ENCODE data around the gene CTNNA2. TPM values are rescaled to one million over a fixed set of nuclear protein-coding genes. Genes with fewer than 3 reads are reported as not detected.
A peak's percentile ranks its signal among the peaks of the same experiment; 100 is the strongest.

The CTNNA2 gene
- polyA plus RNA-seq, 1 of the 3 experiments (the other 2 are of a cell fraction), result 0.30 TPM

DNA sequence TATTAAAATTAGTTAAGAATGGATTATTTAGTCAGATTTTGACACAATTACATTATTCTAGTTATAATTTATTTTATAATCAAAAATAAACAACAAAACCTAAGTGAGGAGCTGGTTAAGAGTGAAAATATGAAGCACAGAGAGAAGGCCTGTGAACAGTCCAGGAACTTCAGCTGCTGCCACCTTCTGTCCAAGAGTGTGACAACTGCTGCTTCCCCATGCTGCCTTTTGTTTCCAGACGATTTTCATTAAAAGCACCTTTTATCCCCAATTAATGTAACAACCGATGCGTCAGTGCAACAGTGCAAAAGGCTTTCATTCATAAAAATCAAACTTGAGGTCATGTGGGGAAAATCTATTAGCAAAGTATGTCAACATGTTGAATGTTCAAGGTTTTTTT is 363.6 kb downstream of the CTNNA2 start:
- 2% methylated on average over 3 of the region's 3 CpGs for WGBS (ENCODE audit: low lambda C conversion rate)
- TF ChIP-seq SMC3 (IDR thresholded peaks at IDR 0.05; ENCODE audit: low read depth, low read length) (peak; percentile 50; the same call in 1 of the 2 replicates), TCF12 (IDR thresholded peaks at IDR 0.05) (no peak), RAD21 (IDR thresholded peaks at IDR 0.05; ENCODE audit: low read length) (peak; percentile 62), EZH2phosphoT487 (IDR thresholded peaks at IDR 0.05; ENCODE audit: borderline replicate concordance, low read depth) (no peak), ELF1 (IDR thresholded peaks at IDR 0.05) (no peak), MXI1 (IDR thresholded peaks at IDR 0.05; ENCODE audit: low read depth, low read length) (peak; percentile 54; the same call in 1 of the 2 replicates)
- TF ChIP-seq, protein P1, sequence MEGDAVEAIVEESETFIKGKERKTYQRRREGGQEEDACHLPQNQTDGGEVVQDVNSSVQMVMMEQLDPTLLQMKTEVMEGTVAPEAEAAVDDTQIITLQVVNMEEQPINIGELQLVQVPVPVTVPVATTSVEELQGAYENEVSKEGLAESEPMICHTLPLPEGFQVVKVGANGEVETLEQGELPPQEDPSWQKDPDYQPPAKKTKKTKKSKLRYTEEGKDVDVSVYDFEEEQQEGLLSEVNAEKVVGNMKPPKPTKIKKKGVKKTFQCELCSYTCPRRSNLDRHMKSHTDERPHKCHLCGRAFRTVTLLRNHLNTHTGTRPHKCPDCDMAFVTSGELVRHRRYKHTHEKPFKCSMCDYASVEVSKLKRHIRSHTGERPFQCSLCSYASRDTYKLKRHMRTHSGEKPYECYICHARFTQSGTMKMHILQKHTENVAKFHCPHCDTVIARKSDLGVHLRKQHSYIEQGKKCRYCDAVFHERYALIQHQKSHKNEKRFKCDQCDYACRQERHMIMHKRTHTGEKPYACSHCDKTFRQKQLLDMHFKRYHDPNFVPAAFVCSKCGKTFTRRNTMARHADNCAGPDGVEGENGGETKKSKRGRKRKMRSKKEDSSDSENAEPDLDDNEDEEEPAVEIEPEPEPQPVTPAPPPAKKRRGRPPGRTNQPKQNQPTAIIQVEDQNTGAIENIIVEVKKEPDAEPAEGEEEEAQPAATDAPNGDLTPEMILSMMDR (IDR thresholded peaks at IDR 0.05), result peak; percentile 47
- TF ChIP-seq, protein P2, sequence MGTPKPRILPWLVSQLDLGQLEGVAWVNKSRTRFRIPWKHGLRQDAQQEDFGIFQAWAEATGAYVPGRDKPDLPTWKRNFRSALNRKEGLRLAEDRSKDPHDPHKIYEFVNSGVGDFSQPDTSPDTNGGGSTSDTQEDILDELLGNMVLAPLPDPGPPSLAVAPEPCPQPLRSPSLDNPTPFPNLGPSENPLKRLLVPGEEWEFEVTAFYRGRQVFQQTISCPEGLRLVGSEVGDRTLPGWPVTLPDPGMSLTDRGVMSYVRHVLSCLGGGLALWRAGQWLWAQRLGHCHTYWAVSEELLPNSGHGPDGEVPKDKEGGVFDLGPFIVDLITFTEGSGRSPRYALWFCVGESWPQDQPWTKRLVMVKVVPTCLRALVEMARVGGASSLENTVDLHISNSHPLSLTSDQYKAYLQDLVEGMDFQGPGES (IDR thresholded peaks at IDR 0.05; ENCODE audit: low read depth, low read length), result no peak
- Histone ChIP-seq H3K9ac (no peak overlapping the region), H3F3A (replicated peaks; ENCODE audit: insufficient read depth) (no peaks in the 10 kb centered on the region), H3K79me2 (ENCODE audit: insufficient read depth) (no peaks in the 10 kb centered on the region), H2AFZ (ENCODE audit: low read depth) (no peak overlapping the region), H3K27ac (ENCODE audit: low read depth in 2 of 2, low read length in 1 of 2) (no peak overlapping the region), H3K36me3 (replicated peaks in 1 of 2; ENCODE audit: control insufficient read depth in 1 of 2, insufficient read depth in 2 of 2, low read length in 1 of 2) (no peaks in the 10 kb centered on the region), H3K4me2 (no peak overlapping the region), H4K20me1 (ENCODE audit: insufficient read depth) (no peaks in the 10 kb centered on the region), H3K9me3 (no peaks in the 10 kb centered on the region), H3K9me2 (no peaks in the 10 kb centered on the region), H3K4me3 (ENCODE audit: low read depth in 2 of 2, low read length in 1 of 2) (no peak overlapping the region), H3K4me1 (ENCODE audit: control insufficient read depth in 1 of 2, insufficient read depth in 2 of 2, low read depth in 1 of 2, low read length in 1 of 2) (no peaks in the 10 kb centered on the region), H3K27me3 (ENCODE audit: insufficient read depth) (no peaks in the 10 kb centered on the region)
- POLR2A ChIA-PET, result no interaction called here
- peak; percentile 66 for DNase-seq
- CTCF ChIA-PET, result interaction anchor here (0.9 to 2.0 kb wide), 6 partner anchors 10 to 652 kb away, joined by 4 to 15 read pairs (median 6); no protein-coding TSS in a partner anchor

DNA sequence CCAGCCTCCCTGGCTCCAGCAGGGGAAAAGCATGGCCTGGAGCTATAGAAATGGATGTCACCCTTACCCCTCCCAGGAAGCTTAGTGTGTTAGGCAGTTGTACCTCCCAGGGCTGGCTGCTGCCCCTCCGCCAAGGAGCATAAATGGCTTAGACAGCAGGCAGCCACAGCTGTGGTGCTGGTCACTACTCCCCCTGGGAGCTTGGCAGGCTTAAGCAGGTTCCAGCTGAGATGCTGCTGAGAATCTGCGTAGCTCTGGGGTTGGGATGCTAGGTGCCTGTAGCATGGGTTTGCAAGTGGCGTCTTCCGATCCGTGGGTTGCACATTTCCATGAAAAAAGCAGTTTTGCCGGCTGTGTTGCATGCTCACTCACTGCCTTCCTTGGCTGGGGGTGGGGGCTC is 369.7 kb downstream of the CTNNA2 start:
- no peak for TF ChIP-seq MEF2A (IDR thresholded peaks at IDR 0.05; ENCODE audit: borderline replicate concordance, low read depth)
- TF ChIP-seq FOXM1 (IDR thresholded peaks at IDR 0.05; ENCODE audit: low read depth), result no peak
- TF ChIP-seq, protein P3, sequence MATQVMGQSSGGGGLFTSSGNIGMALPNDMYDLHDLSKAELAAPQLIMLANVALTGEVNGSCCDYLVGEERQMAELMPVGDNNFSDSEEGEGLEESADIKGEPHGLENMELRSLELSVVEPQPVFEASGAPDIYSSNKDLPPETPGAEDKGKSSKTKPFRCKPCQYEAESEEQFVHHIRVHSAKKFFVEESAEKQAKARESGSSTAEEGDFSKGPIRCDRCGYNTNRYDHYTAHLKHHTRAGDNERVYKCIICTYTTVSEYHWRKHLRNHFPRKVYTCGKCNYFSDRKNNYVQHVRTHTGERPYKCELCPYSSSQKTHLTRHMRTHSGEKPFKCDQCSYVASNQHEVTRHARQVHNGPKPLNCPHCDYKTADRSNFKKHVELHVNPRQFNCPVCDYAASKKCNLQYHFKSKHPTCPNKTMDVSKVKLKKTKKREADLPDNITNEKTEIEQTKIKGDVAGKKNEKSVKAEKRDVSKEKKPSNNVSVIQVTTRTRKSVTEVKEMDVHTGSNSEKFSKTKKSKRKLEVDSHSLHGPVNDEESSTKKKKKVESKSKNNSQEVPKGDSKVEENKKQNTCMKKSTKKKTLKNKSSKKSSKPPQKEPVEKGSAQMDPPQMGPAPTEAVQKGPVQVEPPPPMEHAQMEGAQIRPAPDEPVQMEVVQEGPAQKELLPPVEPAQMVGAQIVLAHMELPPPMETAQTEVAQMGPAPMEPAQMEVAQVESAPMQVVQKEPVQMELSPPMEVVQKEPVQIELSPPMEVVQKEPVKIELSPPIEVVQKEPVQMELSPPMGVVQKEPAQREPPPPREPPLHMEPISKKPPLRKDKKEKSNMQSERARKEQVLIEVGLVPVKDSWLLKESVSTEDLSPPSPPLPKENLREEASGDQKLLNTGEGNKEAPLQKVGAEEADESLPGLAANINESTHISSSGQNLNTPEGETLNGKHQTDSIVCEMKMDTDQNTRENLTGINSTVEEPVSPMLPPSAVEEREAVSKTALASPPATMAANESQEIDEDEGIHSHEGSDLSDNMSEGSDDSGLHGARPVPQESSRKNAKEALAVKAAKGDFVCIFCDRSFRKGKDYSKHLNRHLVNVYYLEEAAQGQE (IDR thresholded peaks at IDR 0.05; ENCODE audit: low read depth, low read length), result no peak
- TF ChIP-seq, protein P4, sequence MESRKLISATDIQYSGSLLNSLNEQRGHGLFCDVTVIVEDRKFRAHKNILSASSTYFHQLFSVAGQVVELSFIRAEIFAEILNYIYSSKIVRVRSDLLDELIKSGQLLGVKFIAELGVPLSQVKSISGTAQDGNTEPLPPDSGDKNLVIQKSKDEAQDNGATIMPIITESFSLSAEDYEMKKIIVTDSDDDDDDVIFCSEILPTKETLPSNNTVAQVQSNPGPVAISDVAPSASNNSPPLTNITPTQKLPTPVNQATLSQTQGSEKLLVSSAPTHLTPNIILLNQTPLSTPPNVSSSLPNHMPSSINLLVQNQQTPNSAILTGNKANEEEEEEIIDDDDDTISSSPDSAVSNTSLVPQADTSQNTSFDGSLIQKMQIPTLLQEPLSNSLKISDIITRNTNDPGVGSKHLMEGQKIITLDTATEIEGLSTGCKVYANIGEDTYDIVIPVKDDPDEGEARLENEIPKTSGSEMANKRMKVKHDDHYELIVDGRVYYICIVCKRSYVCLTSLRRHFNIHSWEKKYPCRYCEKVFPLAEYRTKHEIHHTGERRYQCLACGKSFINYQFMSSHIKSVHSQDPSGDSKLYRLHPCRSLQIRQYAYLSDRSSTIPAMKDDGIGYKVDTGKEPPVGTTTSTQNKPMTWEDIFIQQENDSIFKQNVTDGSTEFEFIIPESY (IDR thresholded peaks at IDR 0.05; ENCODE audit: borderline replicate concordance, low read depth), result no peak
- no peak for TF ChIP-seq GATA2 (CRISPR knock-in tag; IDR thresholded peaks at IDR 0.05)
- no peak for TF ChIP-seq YY1 (IDR thresholded peaks at IDR 0.05; ENCODE audit: low read depth)
- TF ChIP-seq RFX5 (IDR thresholded peaks at IDR 0.05; ENCODE audit: low read length), result no peak
- no peak for TF ChIP-seq CHD2 (IDR thresholded peaks at IDR 0.05; ENCODE audit: low read length, partially characterized antibody)
- TF ChIP-seq EZH2phosphoT487 (IDR thresholded peaks at IDR 0.05; ENCODE audit: borderline replicate concordance, low read depth), result no peak
- no peak for TF ChIP-seq RAD21 (IDR thresholded peaks at IDR 0.05; ENCODE audit: low read length)
- H3K36me3 ChIP-seq (replicated peaks in 1 of 2; ENCODE audit: control insufficient read depth in 1 of 2, insufficient read depth in 2 of 2, low read length in 1 of 2), result no peaks in the 10 kb centered on the region
- no peak overlapping the region for H3K4me2 ChIP-seq
- H3K4me1 ChIP-seq (ENCODE audit: control insufficient read depth in 1 of 2, insufficient read depth in 2 of 2, low read depth in 1 of 2, low read length in 1 of 2), result no peaks in the 10 kb centered on the region
- H3K79me2 ChIP-seq (ENCODE audit: insufficient read depth), result no peaks in the 10 kb centered on the region
- ChIA-PET CTCF (no interaction called here), POLR2A (no interaction called here)
- H3K4me3 ChIP-seq (ENCODE audit: low read depth in 2 of 2, low read length in 1 of 2), result no peak overlapping the region
- no peaks in the 10 kb centered on the region for H4K20me1 ChIP-seq (ENCODE audit: insufficient read depth)
- H3K9me3 ChIP-seq, result no peaks in the 10 kb centered on the region
- H3F3A ChIP-seq (replicated peaks; ENCODE audit: insufficient read depth), result no peaks in the 10 kb centered on the region
- DNase-seq, result no peak
- no peak overlapping the region for H3K27ac ChIP-seq (ENCODE audit: low read depth in 2 of 2, low read length in 1 of 2)
- WGBS (ENCODE audit: low lambda C conversion rate), result 57% methylated on average over 4 of the region's 6 CpGs
- H3K9me2 ChIP-seq, result no peaks in the 10 kb centered on the region
- H2AFZ ChIP-seq (ENCODE audit: low read depth), result no peak overlapping the region
- no peaks in the 10 kb centered on the region for H3K27me3 ChIP-seq (ENCODE audit: insufficient read depth)
- H3K9ac ChIP-seq, result no peak overlapping the region

Measured in SK-N-SH (cell line).